HG02981 (cell line): ENCODE data around the gene PDZRN3.

Experiments
- ATAC-seq: cut with Tn5 transposase; IDR thresholded peaks from one replicate; pipeline ENCODE4 v1.9.1; 2021; ENCODE audit warnings: mild to moderate bottlenecking, moderate library complexity; ENCODE audit not compliant: unreplicated experiment

PDZRN3 gene

GRCh38 chr3:73561494-73561893 is 63.2 kb downstream of the PDZRN3 start:
- no peak for ATAC-seq

GRCh38 chr3:73559749-73560148 is 65.0 kb downstream of the PDZRN3 start:
- ATAC-seq = no peak

GRCh38 chr3:73558727-73559075 is 66.0 kb downstream of the PDZRN3 start:
- ATAC-seq = no peak

GRCh38 chr3:73557986-73558726 is 66.6 kb downstream of the PDZRN3 start:
- ATAC-seq = no peak

- ATAC-seq = no peak
Measured at GRCh38 chr3:73556520-73557372, 68.0 kb downstream of the PDZRN3 start.

GRCh38 chr3:73555076-73555475 is 69.7 kb downstream of the PDZRN3 start:
- ATAC-seq = no peak

- ATAC-seq = no peak
Measured at GRCh38 chr3:73552700-73553099, 72.0 kb downstream of the PDZRN3 start.

- ATAC-seq = no peak
Measured at GRCh38 chr3:73550032-73550431, 74.7 kb downstream of the PDZRN3 start.

- ATAC-seq = no peak
Measured at GRCh38 chr3:73549051-73549600, 75.6 kb downstream of the PDZRN3 start.

GRCh38 chr3:73548436-73548835 is 76.3 kb downstream of the PDZRN3 start:
- no peak for ATAC-seq

GRCh38 chr3:73547427-73548248 is 77.1 kb downstream of the PDZRN3 start:
- ATAC-seq = no peak

- ATAC-seq = no peak
Measured at GRCh38 chr3:73546961-73547360, 77.8 kb downstream of the PDZRN3 start.

GRCh38 chr3:73543412-73543811 is 81.3 kb downstream of the PDZRN3 start:
- no peak for ATAC-seq

GRCh38 chr3:73542136-73542535 is 82.6 kb downstream of the PDZRN3 start:
- ATAC-seq = no peak

GRCh38 chr3:73540969-73541740 is 83.6 kb downstream of the PDZRN3 start:
- no peak for ATAC-seq

- ATAC-seq = no peak
Measured at GRCh38 chr3:73538486-73538885, 86.3 kb downstream of the PDZRN3 start.

- ATAC-seq = no peak
Measured at GRCh38 chr3:73536952-73537351, 87.8 kb downstream of the PDZRN3 start.

- ATAC-seq = no peak
Measured at GRCh38 chr3:73536336-73536895, 88.3 kb downstream of the PDZRN3 start.

- no peak for ATAC-seq
Measured at GRCh38 chr3:73535931-73536330, 88.8 kb downstream of the PDZRN3 start.

- ATAC-seq = no peak
Measured at GRCh38 chr3:73535137-73535536, 89.6 kb downstream of the PDZRN3 start.
